ENCODE measurements around the gene AGBL5.
"Not testable (repeated sequence)": the region's sequence is repeated elsewhere in the genome, so short reads cannot be mapped to it uniquely, and the experiment has no call there.

Gene AGBL5

GRCh38 chr2:27093430-27094352 is 42.2 kb downstream of the AGBL5 start:
- DNase-seq = no peak

GRCh38 chr2:27094353-27094984 is 43.0 kb downstream of the AGBL5 start:
- no peak for DNase-seq

- no peak for DNase-seq
Observed at GRCh38 chr2:27095427-27095744, 43.9 kb downstream of the AGBL5 start.

- DNase-seq = no peak
Observed at GRCh38 chr2:27095745-27096651, 44.5 kb downstream of the AGBL5 start.

DNA sequence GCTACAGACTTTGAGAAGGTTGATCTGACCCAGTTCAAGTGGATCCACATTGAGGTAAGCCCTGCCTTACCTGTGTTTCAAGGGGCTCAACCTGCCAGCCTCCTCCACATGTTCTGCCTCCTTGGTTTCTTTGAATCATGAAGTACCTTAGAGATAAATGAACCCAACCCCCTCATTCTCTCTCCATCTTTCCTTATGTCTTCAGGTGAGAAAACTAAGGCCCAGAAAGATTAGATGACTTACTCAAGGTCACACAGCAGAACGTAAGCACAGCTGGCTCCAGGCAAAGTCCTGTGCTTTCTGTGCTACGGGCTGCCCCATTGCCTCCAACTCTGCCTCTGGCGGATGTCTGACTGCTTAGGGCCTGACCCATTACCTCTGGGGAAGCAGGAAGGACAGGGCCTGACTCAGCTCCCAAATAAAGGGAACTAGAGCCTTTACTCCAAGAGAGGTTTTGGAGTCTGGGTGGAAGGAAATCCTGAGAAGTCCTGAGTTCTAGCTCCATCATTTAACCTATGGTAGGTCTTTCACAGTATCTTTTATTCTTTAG is 45.4 kb downstream of the AGBL5 start:
- DNase-seq = no peak

DNA sequence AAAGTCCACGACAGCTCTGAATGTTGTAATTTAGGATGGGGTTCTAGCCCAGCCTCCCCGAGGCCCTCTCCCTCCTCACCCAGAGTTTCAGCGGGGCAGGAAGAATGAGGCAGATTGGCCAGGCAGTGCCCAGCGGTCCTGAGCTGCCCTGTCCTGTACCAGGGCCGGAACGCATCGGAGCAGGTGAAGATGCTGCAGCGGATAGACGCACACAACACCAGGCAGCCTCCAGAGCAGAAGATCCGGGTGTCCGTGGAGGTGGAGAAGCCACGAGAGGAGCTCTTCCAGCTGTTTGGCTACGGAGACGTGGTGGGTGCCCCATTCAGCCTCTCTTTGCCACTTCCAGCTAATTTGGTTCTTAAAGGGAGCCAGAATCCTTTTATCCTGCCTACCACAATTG is 45.9 kb downstream of the AGBL5 start:
- no peak for DNase-seq

DNA sequence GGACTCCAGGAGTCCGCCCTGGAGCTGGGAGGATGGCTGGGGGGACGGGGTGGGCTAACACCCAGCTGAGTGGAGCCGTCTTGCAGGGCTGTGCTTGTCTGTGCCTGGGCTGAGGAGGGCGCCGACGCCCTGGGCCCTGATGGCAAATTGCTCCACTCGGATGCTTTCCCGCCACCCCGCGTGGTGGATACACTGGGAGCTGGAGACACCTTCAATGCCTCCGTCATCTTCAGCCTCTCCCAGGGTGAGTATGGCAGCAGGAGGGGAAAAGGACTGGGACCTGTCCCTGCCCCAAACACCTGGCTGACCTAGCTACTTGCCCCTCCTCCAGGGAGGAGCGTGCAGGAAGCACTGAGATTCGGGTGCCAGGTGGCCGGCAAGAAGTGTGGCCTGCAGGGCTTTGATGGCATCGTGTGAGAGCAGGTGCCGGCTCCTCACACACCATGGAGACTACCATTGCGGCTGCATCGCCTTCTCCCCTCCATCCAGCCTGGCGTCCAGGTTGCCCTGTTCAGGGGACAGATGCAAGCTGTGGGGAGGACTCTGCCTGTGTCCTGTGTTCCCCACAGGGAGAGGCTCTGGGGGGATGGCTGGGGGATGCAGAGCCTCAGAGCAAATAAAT is 48.0 kb downstream of the AGBL5 start:
- DNase-seq = no peak

DNA sequence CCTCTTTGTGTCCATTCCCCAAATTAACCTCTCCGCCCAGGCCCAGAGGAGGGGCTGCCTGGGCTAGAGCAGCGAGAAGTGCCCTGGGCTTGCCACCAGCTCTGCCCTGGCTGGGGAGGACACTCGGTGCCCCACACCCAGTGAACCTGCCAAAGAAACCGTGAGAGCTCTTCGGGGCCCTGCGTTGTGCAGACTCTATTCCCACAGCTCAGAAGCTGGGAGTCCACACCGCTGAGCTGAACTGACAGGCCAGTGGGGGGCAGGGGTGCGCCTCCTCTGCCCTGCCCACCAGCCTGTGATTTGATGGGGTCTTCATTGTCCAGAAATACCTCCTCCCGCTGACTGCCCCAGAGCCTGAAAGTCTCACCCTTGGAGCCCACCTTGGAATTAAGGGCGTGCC is 48.6 kb downstream of the AGBL5 start:
- DNase-seq = no peak

DNA sequence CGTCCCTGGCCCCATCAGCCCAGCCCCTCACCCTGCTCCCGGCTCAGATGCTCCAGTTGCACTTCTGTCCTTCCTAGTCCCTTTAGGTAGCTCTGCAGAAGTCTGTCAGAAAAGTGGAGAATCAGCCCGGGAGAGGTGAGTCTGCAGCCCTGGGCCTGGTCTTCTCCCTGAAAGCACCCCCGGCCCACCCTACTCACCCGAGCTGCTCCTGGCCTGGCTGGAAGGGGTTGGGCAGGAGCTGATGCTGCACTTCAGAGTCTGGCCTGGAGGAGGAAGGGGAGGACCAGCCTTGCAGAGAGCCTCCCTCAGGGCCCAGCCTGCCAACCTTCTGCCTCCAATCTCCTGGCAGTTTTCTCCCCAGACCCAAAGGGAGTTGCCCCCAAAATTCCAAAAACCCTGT is 50.9 kb downstream of the AGBL5 start:
- no peak for DNase-seq

- no peak for DNase-seq
Observed at GRCh38 chr2:27105981-27106380, 54.5 kb downstream of the AGBL5 start.

GRCh38 chr2:27108221-27108620 is 56.8 kb downstream of the AGBL5 start:
- no peak for DNase-seq

GRCh38 chr2:27109083-27109482 is 57.6 kb downstream of the AGBL5 start:
- no peak for DNase-seq

DNA sequence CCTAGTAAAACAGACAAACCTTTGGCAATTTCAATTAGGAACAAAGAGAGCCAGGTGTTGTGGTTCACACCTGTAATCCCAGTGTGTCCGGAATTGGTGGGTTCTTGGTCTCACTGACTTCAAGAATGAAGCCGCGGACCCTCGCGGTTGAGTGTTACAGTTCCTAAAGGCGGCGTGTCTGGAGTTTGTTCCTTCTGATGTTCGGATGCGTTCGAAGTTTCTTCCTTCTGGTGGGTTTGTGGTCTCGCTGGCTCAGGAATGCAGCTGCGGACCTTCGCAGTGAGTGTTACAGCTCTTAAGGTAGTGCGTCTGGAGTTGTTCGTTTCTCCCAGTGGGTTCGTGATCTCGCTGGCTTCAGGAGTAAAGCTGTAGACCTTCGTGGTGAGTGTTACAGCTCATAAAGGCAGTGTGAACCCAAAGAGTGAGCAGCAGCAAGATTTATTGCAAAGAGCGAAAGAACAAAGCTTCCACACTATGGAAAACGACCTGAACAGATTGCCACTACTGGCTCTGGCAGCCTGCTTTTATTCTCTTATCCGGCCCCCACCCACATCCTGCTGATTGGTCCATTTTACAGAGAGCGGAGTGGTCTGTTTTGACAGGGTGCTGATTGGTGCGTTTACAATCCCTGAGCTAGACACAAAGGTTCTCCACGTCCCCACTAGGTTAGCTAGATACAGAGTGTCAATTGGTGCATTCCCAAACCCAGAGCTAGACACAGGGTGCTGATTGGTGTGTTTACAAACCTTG is 59.3 kb downstream of the AGBL5 start:
- DNase-seq = not testable (repeated sequence)

DNA sequence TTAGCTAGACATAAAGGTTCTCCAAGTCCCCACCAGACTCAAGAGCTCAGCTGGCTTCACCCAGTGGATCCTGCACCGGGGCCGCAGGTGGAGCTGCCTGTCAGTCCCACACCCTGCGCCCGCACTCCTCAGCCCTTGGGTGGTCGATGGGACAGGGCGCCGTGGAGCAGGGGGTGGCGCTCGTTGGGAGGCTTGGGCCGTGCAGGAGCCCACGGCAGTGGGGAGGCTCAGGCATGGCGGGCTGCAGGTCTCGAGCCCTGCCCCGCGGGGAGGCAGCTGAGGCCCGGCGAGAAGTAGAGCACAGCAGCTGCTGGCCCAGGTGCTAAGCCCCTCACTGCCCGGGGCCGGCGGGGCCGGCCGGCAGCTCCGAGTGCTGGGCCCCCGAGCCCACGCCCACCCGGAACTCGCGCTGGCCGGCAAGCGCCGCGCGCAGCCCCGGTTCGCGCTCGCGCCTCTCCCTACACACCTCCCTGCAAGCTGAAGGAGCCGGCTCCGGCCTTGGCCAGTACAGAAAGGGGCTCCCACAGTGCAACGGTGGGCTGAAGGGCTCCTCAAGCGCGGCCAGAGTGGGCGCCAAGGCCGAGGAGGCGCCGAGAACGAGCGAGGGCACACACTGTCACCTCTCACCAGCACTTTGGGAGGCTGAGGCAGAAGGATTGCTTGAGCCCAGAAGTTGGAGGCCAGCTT is 60.1 kb downstream of the AGBL5 start:
- DNase-seq = not testable (repeated sequence)

DNA sequence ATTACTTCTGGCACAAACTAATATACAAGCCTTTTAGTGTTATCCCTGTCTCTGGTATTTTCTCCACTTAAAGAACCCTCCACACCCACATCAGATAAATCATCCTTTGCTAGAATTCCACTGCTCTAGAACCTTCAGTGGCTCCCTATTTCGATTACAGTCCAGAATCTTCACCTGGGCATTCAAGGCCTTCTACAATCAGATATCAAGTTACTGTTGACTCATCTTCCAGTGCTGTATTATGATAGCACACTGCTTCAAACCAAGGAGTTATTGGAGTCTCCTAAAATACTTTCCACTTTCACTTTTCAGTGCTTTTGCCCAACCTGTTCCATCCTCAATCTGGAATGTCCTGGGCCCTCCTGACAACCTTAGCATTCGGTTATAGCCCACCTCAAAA is 64.1 kb downstream of the AGBL5 start:
- no peak for DNase-seq

GRCh38 chr2:27117995-27118524 is 66.6 kb downstream of the AGBL5 start:
- no peak for DNase-seq

DNA sequence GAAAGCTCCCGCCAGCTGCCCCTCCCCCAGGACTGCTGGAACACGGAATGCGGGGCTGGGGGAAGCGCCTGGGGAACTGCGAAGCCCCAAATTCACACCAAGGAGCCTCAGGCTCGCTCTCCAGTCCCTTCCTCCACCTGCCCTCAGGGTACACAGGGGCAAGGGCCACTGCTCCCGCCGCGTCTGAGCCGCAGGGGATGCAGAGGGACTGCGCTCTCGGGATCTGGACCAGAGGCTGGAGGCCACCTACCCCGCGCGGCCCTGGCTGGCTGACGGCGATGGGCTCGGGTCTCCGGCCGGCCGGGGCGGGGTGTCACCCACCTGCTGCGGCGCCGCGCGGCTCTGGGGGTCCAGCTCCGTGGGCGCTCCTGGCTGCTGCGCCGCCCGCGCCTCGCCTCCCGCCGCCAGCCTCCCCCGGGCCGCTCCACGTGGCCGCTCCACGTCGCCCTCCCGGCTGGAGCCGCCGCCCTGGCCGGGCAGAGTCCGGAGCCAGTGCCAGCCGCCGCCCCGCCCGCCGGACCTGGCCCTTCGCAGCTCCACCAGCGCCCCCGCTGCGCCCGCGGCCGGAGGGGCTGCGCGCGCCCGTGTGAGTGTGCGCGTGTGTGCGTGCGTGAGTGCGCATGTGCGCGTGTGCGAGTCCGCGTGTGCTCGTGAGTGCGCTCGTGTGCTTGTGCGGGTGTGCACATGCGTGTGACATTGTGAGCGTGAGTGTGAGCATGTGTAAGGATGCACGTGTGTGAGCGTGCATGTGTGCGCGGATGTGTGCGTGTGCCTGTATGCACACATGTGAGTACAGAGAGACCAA is 67.3 kb downstream of the AGBL5 start, which contains the start of gene CGREF1:
Gene CGREF1 (minus strand): TSS at position 604 of the 805 bp plus-strand sequence. CDS start 14,762 bp downstream, outside the sequence.
- DNase-seq = no peak

GRCh38 chr2:27119330-27119670 is 67.8 kb downstream of the AGBL5 start:
- not testable (repeated sequence) for DNase-seq

Data from amniotic stem cell (primary cell).